ENCODE data around the gene DEDD2.
A peak's percentile ranks its signal among the peaks of the same experiment; 100 is the strongest.

Gene DEDD2

DNA sequence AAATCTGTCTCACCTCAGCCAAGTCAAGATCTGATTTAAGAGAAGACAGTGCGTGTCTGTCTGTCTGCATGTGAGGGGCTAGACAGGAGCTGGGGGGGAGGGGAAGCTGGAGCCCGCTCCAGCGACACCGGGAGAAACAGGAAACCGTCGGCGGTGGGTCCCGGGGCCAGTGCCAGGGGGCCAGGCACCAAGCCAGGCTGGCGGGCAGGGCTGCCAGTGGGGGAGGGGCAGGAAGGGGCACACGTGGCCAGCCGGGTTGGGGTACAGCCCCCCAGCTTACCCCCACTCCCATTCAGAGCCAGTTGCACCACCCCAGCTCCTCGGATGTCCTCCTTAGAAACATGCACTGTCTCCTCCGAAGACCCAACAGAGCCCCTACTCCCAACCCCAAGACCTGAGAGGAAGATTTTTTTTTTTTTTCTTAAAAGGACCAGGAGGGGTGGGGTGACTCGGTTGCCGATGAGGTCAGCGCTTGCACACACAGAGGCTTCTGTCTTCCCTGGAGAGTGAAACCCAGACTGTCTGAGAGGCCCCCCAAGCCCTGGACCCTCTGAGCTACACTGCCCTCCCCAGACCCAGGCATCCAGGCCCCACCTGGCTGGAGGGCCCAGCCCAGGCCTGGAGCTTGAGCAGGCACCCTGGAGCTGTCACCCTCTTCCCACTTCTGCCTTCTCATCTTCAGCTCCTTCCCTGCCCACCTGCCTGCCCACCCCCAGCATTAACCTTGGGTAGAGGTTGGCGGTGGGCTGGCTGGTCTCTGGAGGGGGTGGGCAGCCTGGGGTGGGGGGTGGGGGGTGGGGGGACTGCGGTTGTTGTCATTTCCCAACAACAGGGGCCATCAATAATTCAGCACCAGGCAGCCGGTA, 33.4 kb upstream of the DEDD2 start:
- H3K4me1 Mint-ChIP-seq (ENCODE audit: low read depth) = peaks cover 27% of the 10 kb centered on the region
- H3K4me3 Mint-ChIP-seq = peak overlapping the region; percentile 64
- H3K36me3 Mint-ChIP-seq = no peaks in the 10 kb centered on the region
- peak overlapping the region; percentile 54 for H3K27ac Mint-ChIP-seq
- H3K27me3 Mint-ChIP-seq = no peaks in the 10 kb centered on the region
- no peaks in the 10 kb centered on the region for H3K9me3 Mint-ChIP-seq (ENCODE audit: low read depth)

DNA sequence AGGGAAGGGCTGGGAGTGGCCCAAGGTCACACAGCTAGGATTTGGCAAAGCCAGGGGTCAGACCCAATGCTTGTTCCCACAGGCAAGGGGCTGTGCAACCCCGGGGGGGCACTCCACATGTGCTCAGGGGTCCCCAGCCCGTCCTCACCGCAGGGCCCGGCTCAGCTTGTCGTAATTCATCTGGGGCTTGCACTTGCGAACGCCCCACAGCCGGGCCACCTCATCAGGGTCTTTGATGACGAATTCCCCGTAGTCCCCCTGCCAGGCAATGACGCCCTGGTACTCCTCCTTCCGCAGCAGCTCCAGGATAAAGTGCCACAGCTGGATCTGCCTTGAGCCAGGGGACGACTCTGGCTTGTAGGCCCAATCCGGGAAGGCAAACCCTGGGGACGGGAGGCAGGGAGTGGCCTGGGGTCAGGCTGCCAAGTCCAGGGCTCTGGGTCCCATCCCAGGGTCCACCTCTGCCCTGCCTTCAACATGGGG, 32.7 kb upstream of the DEDD2 start:
- H3K9me3 Mint-ChIP-seq (ENCODE audit: low read depth) = no peaks in the 10 kb centered on the region
- peak overlapping the region; percentile 54 for H3K27ac Mint-ChIP-seq
- peaks cover 28% of the 10 kb centered on the region for H3K4me1 Mint-ChIP-seq (ENCODE audit: low read depth)
- H3K36me3 Mint-ChIP-seq = no peaks in the 10 kb centered on the region
- no peaks in the 10 kb centered on the region for H3K27me3 Mint-ChIP-seq
- peak overlapping the region; percentile 40 for H3K4me3 Mint-ChIP-seq

DNA sequence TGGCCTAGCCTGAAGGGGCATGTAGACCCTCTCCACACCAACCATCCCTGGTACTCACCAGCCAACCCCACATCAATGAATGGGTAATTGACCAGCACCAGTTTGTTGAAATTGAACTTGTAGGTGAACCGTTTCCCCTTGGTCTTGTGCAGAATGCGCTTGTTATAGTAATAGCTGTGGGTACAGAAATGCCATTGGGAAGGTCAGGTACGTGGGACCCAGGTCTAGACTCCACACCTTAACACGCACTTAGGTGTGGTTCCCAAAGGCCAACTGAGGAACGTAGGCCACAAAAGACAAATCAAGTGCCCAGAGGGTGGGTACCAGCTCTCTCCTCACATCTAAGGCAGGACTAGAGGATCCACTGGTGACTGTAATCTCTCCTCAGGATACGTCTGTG, 32.3 kb upstream of the DEDD2 start:
- peak overlapping the region; percentile 30 for H3K4me3 Mint-ChIP-seq
- H3K36me3 Mint-ChIP-seq = no peaks in the 10 kb centered on the region
- H3K27me3 Mint-ChIP-seq = no peaks in the 10 kb centered on the region
- no peaks in the 10 kb centered on the region for H3K9me3 Mint-ChIP-seq (ENCODE audit: low read depth)
- H3K4me1 Mint-ChIP-seq (ENCODE audit: low read depth) = peaks cover 32% of the 10 kb centered on the region
- H3K27ac Mint-ChIP-seq = peak overlapping the region; percentile 50

DNA sequence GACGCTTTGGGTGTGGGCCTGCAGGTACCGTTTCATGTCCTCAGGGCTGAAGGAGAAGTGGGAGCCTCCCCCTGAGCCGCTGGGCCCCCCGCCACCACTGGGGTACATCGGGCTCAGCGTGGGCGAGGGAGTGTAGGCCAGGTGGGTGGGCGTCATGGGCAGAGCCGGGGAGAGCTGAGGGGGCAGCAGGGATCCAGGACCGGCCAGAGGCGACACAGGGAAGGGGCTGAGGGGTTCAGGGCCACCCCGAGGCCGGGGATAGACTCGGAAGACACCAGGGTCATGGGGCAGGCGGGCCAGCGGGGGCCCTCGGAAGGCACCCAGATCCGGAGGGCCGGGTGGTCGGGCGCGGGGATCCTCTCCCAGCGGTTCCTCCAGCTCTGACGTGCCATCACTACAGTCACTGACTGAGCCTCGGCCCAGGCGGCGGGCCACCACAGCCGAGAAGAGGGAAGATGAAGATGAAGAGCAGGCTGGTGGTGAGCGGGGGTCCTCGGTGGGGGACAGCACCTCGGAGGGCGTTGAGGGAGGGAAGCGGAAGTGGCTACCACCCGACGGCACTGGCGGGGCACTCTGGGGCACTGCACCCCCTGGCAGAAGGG, 31.8 kb upstream of the DEDD2 start:
- Mint-ChIP-seq H3K27ac (peak overlapping the region; percentile 16), H3K4me1 (ENCODE audit: low read depth) (peaks cover 34% of the 10 kb centered on the region), H3K27me3 (no peaks in the 10 kb centered on the region), H3K4me3 (no peak overlapping the region), H3K9me3 (ENCODE audit: low read depth) (no peaks in the 10 kb centered on the region), H3K36me3 (no peaks in the 10 kb centered on the region)

DNA sequence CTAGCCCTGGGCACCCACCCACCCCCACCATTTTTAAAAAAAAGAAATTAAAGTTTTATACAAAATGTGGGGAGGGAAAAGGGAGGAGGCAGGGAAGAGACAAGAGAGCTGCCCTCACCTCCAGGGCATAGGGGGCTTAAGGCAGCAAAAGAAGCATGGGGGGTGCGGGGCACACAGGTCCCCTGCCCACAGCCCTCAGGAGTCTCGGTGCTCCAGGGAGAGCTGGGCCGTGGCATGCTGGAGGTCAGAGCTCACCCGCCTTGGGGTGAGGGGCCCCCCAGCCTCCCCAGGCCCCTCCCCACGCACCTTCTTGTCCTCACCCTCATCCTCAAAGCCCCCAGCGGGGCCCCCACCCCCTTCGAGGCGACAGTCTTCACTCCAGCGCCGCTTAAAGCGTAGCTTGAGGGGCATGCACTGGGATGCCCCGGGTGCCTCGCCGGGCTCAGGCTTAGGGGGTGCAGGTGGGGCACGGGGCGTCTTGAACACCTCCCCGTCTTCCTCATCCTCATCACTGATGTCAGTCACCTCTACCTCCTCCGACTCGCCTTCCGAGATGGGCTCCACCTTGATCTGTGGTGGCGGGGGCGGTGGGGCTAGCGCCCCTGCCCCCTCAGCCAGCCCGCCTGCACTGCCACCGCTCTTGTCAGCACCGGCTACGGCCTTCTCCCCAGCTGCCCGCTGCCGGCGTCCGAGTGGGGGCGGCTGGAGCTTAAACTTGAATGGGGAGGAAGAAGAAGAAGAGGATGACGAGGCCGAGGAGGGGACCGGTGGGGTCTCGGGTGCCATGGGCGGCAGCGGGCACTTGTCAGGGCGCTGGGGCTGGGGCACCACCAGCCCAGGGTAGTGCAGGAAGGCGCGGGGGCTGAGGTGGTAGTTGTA, 31.0 kb upstream of the DEDD2 start:
- Mint-ChIP-seq H3K9me3 (ENCODE audit: low read depth) (no peaks in the 10 kb centered on the region), H3K36me3 (no peaks in the 10 kb centered on the region), H3K4me1 (ENCODE audit: low read depth) (peaks cover 35% of the 10 kb centered on the region), H3K27ac (peak overlapping the region; percentile 16), H3K4me3 (no peak overlapping the region), H3K27me3 (no peaks in the 10 kb centered on the region)

DNA sequence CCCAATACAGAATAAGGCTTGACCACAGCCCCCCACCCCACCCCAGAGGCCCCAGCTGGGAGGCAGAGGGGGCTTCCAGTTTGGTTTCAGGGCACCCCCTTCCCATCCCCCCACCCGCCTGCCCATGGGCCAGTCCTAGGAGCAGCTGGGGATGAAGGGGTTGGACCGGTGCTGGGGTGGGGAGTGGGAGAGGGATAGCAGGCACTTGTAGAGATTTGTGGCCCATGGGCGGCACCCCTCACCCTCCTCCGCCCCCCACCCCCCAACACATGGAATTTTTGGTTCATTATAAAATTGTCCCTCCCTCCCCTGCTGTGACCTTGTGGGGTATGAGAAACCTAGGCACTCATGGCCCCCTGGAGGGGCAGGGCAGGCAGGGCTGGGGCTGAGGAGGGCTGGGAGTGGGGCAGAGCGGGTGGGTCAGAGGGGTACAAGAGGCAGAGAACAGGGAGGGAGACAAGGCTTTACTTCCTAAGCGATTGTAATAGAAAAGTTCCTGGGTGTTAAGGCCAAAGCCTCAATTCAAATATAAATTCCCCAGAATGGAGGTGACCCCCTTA, 30.2 kb upstream of the DEDD2 start:
- Mint-ChIP-seq H3K27ac (no peak overlapping the region), H3K36me3 (no peaks in the 10 kb centered on the region)

DNA sequence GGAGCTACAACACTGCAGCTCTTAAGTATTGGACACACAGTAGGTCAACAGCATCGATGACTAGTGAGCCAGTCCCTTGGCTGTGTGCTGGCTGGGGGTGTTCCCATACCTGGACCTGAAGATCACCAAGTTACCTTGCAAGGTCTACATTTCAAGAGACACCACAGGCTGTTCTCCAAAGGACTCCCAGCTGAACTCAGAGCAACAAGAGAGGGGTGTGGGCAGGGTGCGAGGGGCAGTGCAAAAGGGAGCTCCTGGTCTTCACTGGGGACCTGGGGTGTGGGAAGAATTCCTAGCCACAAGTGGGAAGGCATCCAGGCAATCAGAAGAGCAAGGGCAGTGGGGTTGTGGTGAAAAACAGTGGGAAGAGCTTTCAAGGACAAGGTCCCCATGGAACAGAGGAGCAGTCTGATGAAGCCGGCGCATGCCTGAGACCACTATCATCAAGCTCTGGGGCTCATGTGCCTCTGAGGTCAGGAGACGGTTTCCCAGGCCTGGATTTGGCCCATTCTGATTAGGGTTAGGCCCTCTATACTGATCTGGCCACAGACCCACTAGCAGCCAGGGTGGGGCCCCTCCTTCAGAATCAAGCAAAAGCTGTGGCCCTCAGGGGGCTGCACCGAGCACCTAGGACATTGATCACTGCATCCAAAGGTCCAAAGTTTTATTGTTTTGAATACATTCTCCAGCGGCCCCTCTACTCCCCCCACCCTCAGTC, 29.6 kb upstream of the DEDD2 start:
- Mint-ChIP-seq H3K36me3 (no peaks in the 10 kb centered on the region), H3K27me3 (no peaks in the 10 kb centered on the region), H3K27ac (peak overlapping the region; percentile 28), H3K4me3 (no peak overlapping the region), H3K4me1 (ENCODE audit: low read depth) (peaks cover 36% of the 10 kb centered on the region), H3K9me3 (ENCODE audit: low read depth) (no peaks in the 10 kb centered on the region)

More for the DNA sequence above, 30.2 kb upstream of the DEDD2 start:
- Mint-ChIP-seq H3K4me1 (ENCODE audit: low read depth) (peaks cover 38% of the 10 kb centered on the region), H3K4me3 (no peak overlapping the region), H3K27me3 (no peaks in the 10 kb centered on the region), H3K9me3 (ENCODE audit: low read depth) (no peaks in the 10 kb centered on the region)

DNA sequence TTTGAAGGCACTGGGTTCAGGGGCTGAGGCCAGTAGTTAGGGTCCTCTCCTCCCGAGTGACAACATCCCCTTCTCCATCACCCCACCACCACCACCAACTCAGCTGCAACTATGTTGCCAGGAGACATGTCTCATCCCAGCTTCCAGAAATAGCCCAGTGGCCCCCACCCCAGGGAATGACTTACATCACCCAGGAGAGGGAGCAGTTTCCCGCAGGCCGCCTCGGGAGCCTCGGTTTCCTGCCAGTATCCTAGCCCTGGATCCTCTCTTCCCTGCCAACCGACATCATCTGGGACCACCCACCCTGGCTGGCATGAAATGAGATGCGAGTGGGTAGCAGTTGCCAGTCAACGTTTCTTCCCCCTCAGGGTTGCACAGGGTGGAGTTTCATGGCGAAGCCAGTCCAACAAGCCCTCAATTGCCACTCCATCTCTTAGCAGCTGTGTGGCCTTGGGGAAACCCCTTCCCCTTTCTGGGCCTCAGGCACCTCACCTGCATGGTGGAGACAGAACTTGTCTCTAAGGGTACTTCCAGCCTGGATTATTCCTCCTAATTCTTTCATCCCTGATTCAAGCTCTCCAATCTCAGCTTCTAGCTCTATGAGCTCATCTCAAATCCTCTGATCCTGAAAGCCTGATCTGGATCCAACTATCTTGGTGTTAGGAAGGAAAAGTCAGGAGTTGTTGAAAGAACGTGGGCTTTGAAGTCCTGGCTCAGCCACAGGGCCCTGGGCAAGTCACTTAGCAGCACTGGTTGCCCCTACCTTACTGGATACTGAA, 28.9 kb upstream of the DEDD2 start:
- H3K4me1 Mint-ChIP-seq (ENCODE audit: low read depth) = peaks cover 34% of the 10 kb centered on the region
- H3K4me3 Mint-ChIP-seq = no peak overlapping the region

DNA sequence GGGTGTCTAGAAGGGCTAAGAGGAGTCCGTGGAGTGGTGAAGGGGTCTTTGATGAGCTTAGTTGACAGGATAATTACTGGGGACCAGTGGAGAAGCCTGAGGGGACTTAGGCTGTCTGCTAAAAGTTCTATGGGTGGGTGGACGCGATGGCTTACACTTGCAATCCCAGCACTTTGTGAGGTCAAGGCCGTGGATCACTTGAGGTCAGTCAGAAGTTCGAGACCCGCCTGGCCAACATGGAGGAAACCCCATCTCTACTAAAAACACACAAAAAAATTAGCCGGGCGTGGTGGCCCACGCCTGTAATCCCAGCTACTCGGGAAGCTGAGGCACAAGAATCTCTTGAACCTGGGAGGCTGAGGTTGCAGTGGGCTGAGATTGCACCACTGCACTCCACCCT, 27.8 kb upstream of the DEDD2 start:
- Mint-ChIP-seq H3K27ac (peak overlapping the region; percentile 97), H3K9me3 (ENCODE audit: low read depth) (no peaks in the 10 kb centered on the region), H3K36me3 (no peaks in the 10 kb centered on the region), H3K4me1 (ENCODE audit: low read depth) (peaks cover 38% of the 10 kb centered on the region), H3K27me3 (no peaks in the 10 kb centered on the region), H3K4me3 (peak overlapping the region; percentile 95)

More for the DNA sequence above, 28.9 kb upstream of the DEDD2 start:
- Mint-ChIP-seq H3K36me3 (no peaks in the 10 kb centered on the region), H3K27ac (peak overlapping the region; percentile 28), H3K9me3 (ENCODE audit: low read depth) (no peaks in the 10 kb centered on the region), H3K27me3 (no peaks in the 10 kb centered on the region)

DNA sequence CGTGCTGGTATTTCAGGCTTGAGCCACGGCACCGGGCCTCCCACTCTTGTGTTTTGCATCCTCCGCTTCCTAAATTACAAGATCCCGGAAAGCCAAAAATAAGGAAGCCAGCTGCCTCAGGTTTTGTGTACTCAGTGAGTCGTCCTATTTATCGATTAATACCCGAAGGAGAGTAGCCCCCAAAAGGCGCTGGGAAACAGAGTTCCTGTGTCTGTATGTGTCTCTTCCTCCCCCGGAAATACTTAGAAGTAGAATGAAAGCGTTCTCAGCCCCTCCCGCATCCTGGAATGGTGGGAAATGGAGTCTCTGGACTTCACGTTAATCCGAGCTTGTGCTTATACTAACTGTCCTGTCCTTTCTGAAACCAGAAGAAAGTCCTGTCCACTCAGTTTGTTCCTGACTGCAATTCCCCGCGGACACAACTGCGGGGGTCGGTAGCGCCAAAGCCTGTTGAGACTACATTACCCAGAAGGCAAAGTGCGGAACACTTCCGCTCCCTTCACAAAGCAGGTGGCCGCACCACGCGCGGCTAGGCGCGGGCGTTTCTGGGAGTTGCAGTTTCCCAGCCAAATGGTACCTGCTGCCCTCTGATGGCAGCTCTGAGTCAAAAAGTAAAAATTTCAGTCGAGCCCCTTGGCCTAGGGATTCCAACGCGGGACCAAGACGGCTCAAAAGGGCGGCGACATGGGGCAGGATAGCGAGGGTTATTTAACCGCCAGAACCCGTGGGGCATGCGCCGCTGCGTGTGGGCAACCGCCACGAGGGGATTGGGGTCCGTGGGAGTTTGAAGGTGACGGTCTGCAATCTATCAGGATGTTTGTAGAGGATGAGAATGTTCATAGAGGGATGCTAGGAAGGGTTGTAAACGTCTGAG, 27.1 kb upstream of the DEDD2 start:
- Mint-ChIP-seq H3K27me3 (no peaks in the 10 kb centered on the region), H3K27ac (peak overlapping the region; percentile 97), H3K4me3 (peak overlapping the region; percentile 95), H3K9me3 (ENCODE audit: low read depth) (no peaks in the 10 kb centered on the region), H3K4me1 (ENCODE audit: low read depth) (peaks cover 40% of the 10 kb centered on the region), H3K36me3 (no peaks in the 10 kb centered on the region)

DNA sequence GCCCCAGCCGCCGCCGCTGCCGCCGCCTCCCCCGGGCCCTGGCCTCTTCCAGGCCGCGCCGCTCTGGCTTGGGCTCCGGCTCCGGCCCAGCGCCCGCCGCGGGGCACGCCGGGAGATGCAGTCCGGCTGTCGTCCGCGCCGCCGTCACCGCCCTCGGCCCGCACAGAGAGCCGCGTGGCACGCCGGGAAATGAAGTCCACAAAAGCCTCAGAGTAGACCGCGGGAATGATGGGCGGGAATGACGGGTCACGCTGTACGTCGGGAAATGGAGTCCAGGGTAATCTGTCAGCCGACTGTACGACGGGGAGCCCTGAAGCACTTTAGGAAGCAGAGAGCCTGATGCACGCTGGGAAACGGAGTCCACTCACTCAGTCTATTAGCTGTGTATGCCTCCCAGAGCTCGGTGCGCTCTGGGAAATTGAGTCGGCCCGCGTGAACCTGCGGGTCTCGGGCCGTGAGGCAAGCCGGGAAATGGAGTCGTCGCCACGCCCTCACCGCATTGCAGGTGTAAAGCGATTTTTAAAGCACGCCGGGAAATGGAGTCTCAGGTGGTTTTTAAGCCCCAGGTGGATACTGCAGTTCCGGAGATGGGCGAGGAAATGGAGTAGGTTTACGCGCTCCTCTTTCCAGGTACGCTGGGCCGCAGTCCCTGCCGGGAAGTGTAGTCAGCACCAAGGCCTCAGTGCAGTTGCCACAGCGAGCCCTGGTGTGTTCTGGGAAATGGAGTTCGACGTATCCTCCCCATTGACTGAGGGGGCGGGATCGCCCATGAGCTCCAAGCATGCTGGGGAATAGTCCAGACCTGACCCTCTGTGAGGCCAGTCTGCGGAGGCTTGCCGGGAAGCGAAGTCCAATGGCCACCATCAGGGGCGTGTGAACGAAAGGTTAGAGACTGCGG, 25.3 kb upstream of the DEDD2 start, which contains the start of gene GSK3A:
GSK3A (minus strand) TSS at position 91 of the 898 bp plus-strand sequence. CDS start 137 bp downstream, outside the sequence.
- Mint-ChIP-seq H3K4me1 (ENCODE audit: low read depth) (peaks cover 47% of the 10 kb centered on the region), H3K27ac (peak within 1 kb of the TSS; percentile 95), H3K27me3 (no peaks in the 10 kb centered on the region), H3K4me3 (peak within 1 kb of the TSS; percentile 95), H3K9me3 (ENCODE audit: low read depth) (no peaks in the 10 kb centered on the region), H3K36me3 (no peaks in the 10 kb centered on the region)

DNA sequence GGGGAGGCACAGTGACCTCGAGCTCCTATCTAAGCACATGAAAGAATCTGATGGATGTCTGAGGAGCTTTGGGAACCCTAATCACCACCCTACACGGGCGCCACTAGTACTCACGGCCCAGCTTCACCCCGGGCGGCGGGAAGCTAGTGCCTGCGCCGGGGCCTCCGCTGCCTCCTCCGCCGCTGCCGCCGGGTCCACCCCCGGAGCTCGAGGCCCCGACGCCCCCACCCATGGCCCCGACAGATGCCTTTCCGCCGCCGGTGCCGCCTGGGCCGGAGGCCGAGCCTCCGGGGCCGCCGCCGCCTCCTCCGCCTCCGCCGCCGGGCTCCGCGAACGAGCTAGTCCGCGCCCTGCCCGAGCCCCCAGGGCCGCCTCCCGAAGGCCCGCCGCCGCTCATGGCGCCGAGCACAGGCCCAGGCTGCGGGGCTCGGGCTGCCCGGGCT, 24.6 kb upstream of the DEDD2 start:
- peaks cover 47% of the 10 kb centered on the region for H3K4me1 Mint-ChIP-seq (ENCODE audit: low read depth)
- no peaks in the 10 kb centered on the region for H3K36me3 Mint-ChIP-seq
- H3K27me3 Mint-ChIP-seq = no peaks in the 10 kb centered on the region
- H3K27ac Mint-ChIP-seq = peak overlapping the region; percentile 86
- no peaks in the 10 kb centered on the region for H3K9me3 Mint-ChIP-seq (ENCODE audit: low read depth)
- H3K4me3 Mint-ChIP-seq = peak overlapping the region; percentile 91

All from activated naive CD8-positive, alpha-beta T cell (primary cell).